GM12878 (cell line): ENCODE results near the gene NME5. TPM values are rescaled to one million over a fixed set of nuclear protein-coding genes. Genes with fewer than 3 reads are reported as not detected.

Experiments used
- ATAC-seq: fragments of 200-7000 bp; cut with Tn5 transposase; 3 replicates; pipeline ENCODE4 v1.9.1; 2020; ENCODE audit warnings: mild to moderate bottlenecking, moderate library complexity
- BruUV-seq: library from RNA; stranded (reverse); fragments of 400-500 nt; replicated peaks from 2 replicates; lab custom pipeline; 2021; lab: Mats Ljungman, UMichigan
- CTCF ChIA-PET: fragments of 300-600 bp; sonication (Branson Sonifier 250); formaldehyde crosslinking; extraction: SDS; loops from one replicate; lab custom pipeline; 2021; ENCODE audit warnings: inconsistent platforms; lab: Yijun Ruan, JAX
- POLR2A ChIA-PET: fragments of 350-600 bp; formaldehyde crosslinking; extraction: SDS; loops from one replicate; lab custom pipeline; 2021; ENCODE audit warnings: inconsistent platforms; lab: Charles Lee
- RAD21 ChIA-PET: fragments of 300-600 bp; sonication (Branson Sonifier 250); formaldehyde crosslinking; loops from one replicate; lab custom pipeline; 2023; ENCODE audit warnings: antibody characterized with exemption; ENCODE audit not compliant: unreplicated experiment; lab: Charles Lee
- SMC1A ChIA-PET: fragments of 300-600 bp; sonication (Branson Sonifier 250); formaldehyde crosslinking; loops from one replicate; lab custom pipeline; 2023; ENCODE audit not compliant: unreplicated experiment, uncharacterized antibody; lab: Charles Lee
- DNase-seq: peaks from one replicate; pipeline ENCODE4 v3.0.0-alpha.2; 2011; ENCODE audit warnings: low read depth, low spot score
- FAIRE-seq: peaks from 3 replicates; lab custom pipeline; 2011; peaks lifted over from hg19 to GRCh38; lab: Jason Lieb, UNC
- H2AFZ ChIP-seq: 2 replicates; pipeline ENCODE4 v1.6.0; 2011; ENCODE audit warnings: low read depth, low read length, control low read depth; ENCODE audit not compliant: control insufficient read depth
- H3K27ac ChIP-seq: 2 replicates; pipeline ENCODE4 v1.5.1; 2011; ENCODE audit warnings: control low read depth; ENCODE audit not compliant: control insufficient read depth, insufficient read depth
- H3K27me3 ChIP-seq, 2 experiments: replicated peaks in 1 of 2; 2 replicates each; pipeline versions ENCODE4 v1.6.0 to v1.6.1; 2011; ENCODE audit warnings: low read length in 1 of 2; ENCODE audit not compliant: control insufficient read depth in 2 of 2, insufficient read depth in 2 of 2
- H3K36me3 ChIP-seq, 2 experiments: 2 replicates each; pipeline ENCODE4 v1.5.1; 2011; ENCODE audit warnings: low read length in 1 of 2; ENCODE audit not compliant: control insufficient read depth in 2 of 2, insufficient read depth in 2 of 2
- H3K4me1 ChIP-seq: 2 replicates; pipeline ENCODE4 v1.6.1; 2011; ENCODE audit warnings: mild to moderate bottlenecking, low read length, moderate library complexity, mixed read lengths; ENCODE audit not compliant: control insufficient read depth, insufficient read depth
- H3K4me2 ChIP-seq: 2 replicates; pipeline ENCODE4 v1.6.0; 2011; ENCODE audit warnings: control low read depth; ENCODE audit not compliant: control insufficient read depth, insufficient read depth
- H3K4me3 ChIP-seq: fragments of 200-600 bp; sonication (generic); 2 replicates; pipeline ENCODE4 v1.5.1; 2016
- H3K79me2 ChIP-seq: 2 replicates; pipeline ENCODE4 v1.6.0; 2011; ENCODE audit warnings: low read length; ENCODE audit not compliant: control insufficient read depth, insufficient read depth
- H3K9ac ChIP-seq: 2 replicates; pipeline ENCODE4 v1.8.0; 2011; ENCODE audit warnings: low read length, control low read depth, mixed read lengths; ENCODE audit not compliant: control insufficient read depth, insufficient read depth
- H3K9me3 ChIP-seq: replicated peaks from 3 replicates; pipeline ENCODE4 v1.5.1; 2011; ENCODE audit warnings: mild to moderate bottlenecking, low read length; ENCODE audit not compliant: control insufficient read depth, insufficient read depth
- H4K20me1 ChIP-seq: 2 replicates; pipeline ENCODE4 v1.6.0; 2011; ENCODE audit not compliant: control insufficient read depth, insufficient read depth
- DPF2 ChIP-seq: fragments of 450-650 bp; IDR thresholded peaks from 2 replicates; pipeline ENCODE4 v1.6.1; 2017; ENCODE audit warnings: mild to moderate bottlenecking
- PRDM15 ChIP-seq: fragments of 450-650 bp; formaldehyde crosslinking; IDR thresholded peaks from 2 replicates; pipeline ENCODE4 v1.4.0; 2020; ENCODE audit warnings: mild to moderate bottlenecking, moderate library complexity
- RAD21 ChIP-seq: IDR thresholded peaks from 2 replicates; pipeline ENCODE4 v1.6.1; 2011; ENCODE audit warnings: mild to moderate bottlenecking, low read depth, low read length, moderate library complexity; ENCODE audit not compliant: insufficient read depth
- RBBP5 ChIP-seq: fragments of 200-600 bp; sonication (generic); conservative IDR thresholded peaks from 2 replicates; pipeline ENCODE4 v1.6.1; 2016
- SPI1 ChIP-seq: IDR thresholded peaks from 2 replicates; pipeline ENCODE4 v1.6.1; 2011; ENCODE audit warnings: low read depth, mild to moderate bottlenecking, low read length, moderate library complexity, borderline replicate concordance; ENCODE audit not compliant: insufficient read depth
- TBL1XR1 ChIP-seq: IDR thresholded peaks from 2 replicates; pipeline ENCODE4 v1.6.1; 2012; ENCODE audit warnings: low read depth, low read length, improper control_type of control experiment
- ZSCAN29 ChIP-seq: fragments of 450-650 bp; IDR thresholded peaks from 2 replicates; pipeline ENCODE4 v1.6.1; 2017; ENCODE audit warnings: mild to moderate bottlenecking, moderate library complexity
- WGBS: methylation state at CpG from one replicate; pipeline ENCODE4 v1.1.6; 2016; ENCODE audit warnings: low lambda C conversion rate; ENCODE audit not compliant: insufficient replicate concordance, insufficient coverage; ENCODE audit errors: missing lambda C conversion rate; 5-methylcytosine and 5-hydroxymethylcytosine counted together
- in situ Hi-C: fragments of 300-500 bp; cut with MboI; formaldehyde crosslinking; loops from 9 replicates; pipeline ENCODE4 v1.14.3; 2018; ENCODE audit warnings: mixed read lengths
- intact Hi-C: fragments of 100-400 bp; cut with micrococcal nuclease; formaldehyde crosslinking; loops from one replicate; pipeline ENCODE4 v1.14.2; 2022; ENCODE audit not compliant: unreplicated experiment
- polyA plus RNA-seq, 11 experiments: library from polyadenylated mRNA; depleted of rRNA in 4 of 11; unstranded in 6 of 11; stranded (reverse) in 5 of 11; fragments of >200 nt; fragmentation: Nextera tagmentation in 4 of 11; fragmentation: Illumina TruSeq in 1 of 11; extraction: Ambion mirVana in 4 of 11; extraction: Trizol in 1 of 11; gene quantifications; 1 replicate in 1 of 11; 2 replicates in 10 of 11; pipeline versions ENCODE4 v1.2.1 to v1.2.3, GENCODE V29; 2011 to 2016; ENCODE audit warnings: inconsistent platforms in 2 of 11, missing spikeins in 2 of 11, low read depth in 1 of 11
- total RNA-seq, 4 experiments: library from RNA; depleted of rRNA in 3 of 4; stranded (reverse); fragments of >200 nt in 3 of 4; fragmentation: Illumina TruSeq in 1 of 4; extraction: Trizol in 1 of 4; gene quantifications; 2 replicates each; pipeline versions ENCODE4 v1.2.1 to v1.2.3, GENCODE V29; 2013 to 2021
- TF ChIP-seq, protein P1 (sequence below): IDR thresholded peaks from 2 replicates; pipeline ENCODE4 v1.6.1; 2012; ENCODE audit warnings: low read length, inconsistent platforms

Gene NME5
- total and polyA plus RNA-seq, 10 of the 15 experiments (the other 5 are each of a cell fraction or from before 2014, with no cell fraction given), result 0.22 to 0.52 TPM; not detected in 8

DNA sequence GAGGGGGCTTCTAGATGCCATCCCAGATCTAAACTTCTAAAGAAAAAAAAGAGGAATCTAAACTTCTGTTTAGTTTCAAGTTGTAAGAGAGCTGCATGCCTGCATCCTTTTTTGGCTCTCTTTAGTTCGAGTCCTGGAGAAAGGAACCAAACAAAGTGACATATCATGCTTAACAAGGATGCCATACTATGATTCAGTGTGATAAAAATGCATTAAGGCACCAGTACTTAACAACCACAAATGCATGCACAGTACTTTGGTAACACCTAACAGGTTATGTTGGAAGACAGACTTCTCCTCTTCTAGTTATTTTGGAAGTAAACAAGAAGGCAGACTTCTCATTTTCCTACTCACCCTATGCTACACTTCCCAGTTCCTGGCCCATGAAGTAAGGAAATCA is 27.3 kb downstream of the NME5 start:
- no peaks in the 10 kb centered on the region for H3K27me3 ChIP-seq
- DNase-seq (no peak), FAIRE-seq (no peak), ATAC-seq (no peak)
- TF ChIP-seq TBL1XR1 (no peak), RAD21 (no peak), SPI1 (no peak), RBBP5 (no peak), ZSCAN29 (no peak), PRDM15 (no peak), DPF2 (no peak)
- TF ChIP-seq, protein P1, sequence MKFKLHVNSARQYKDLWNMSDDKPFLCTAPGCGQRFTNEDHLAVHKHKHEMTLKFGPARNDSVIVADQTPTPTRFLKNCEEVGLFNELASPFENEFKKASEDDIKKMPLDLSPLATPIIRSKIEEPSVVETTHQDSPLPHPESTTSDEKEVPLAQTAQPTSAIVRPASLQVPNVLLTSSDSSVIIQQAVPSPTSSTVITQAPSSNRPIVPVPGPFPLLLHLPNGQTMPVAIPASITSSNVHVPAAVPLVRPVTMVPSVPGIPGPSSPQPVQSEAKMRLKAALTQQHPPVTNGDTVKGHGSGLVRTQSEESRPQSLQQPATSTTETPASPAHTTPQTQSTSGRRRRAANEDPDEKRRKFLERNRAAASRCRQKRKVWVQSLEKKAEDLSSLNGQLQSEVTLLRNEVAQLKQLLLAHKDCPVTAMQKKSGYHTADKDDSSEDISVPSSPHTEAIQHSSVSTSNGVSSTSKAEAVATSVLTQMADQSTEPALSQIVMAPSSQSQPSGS, result no peak
- no peak overlapping the region for H3K9ac ChIP-seq
- no peaks in the 10 kb centered on the region for H3K9me3 ChIP-seq
- ChIA-PET SMC1A (interaction anchor here (1.6 to 2.4 kb wide), 2 partner anchors 10 to 22 kb away, joined by 4 to 5 read pairs; no protein-coding TSS in a partner anchor), RAD21 (no interaction called here), CTCF (interaction anchor here (0.8 kb wide), 1 partner anchor 10 kb away, joined by 3 read pairs; no protein-coding TSS in a partner anchor), POLR2A (no interaction called here)
- H3K4me3 ChIP-seq, result no peak overlapping the region
- H3K79me2 ChIP-seq, result no peaks in the 10 kb centered on the region
- in situ Hi-C loops (no loop called here), intact Hi-C loops (no loop called here)
- H3K4me1 ChIP-seq, result no peaks in the 10 kb centered on the region
- 25% methylated on average over 1 of the region's 1 CpG for WGBS
- no peak overlapping the region for H2AFZ ChIP-seq
- no peak overlapping the region for H3K4me2 ChIP-seq
- no peaks in the 10 kb centered on the region for H4K20me1 ChIP-seq
- no peaks in the 10 kb centered on the region for H3K36me3 ChIP-seq
- no TSS peak for BruUV-seq
- no peak overlapping the region for H3K27ac ChIP-seq
